GM21390 (cell line): ENCODE results near the gene CCR3.
A peak's percentile ranks its signal among the peaks of the same experiment; 100 is the strongest.

ENCODE experiments used
- ATAC-seq: cut with Tn5 transposase; IDR thresholded peaks from one replicate; pipeline ENCODE4 v1.9.1; 2021; ENCODE audit not compliant: unreplicated experiment

CCR3 gene

GRCh38 chr3:46293991-46294833 is 52.0 kb downstream of the CCR3 start:
- no peak for ATAC-seq

GRCh38 chr3:46296826-46297225 is 54.6 kb downstream of the CCR3 start:
- no peak for ATAC-seq

- ATAC-seq, result no peak
Observed at GRCh38 chr3:46297658-46298423, 55.6 kb downstream of the CCR3 start.

- peak; percentile 63 for ATAC-seq
Observed at GRCh38 chr3:46298871-46299607, 56.8 kb downstream of the CCR3 start.

- ATAC-seq, result peak; percentile 30
Observed at GRCh38 chr3:46299608-46300460, 57.6 kb downstream of the CCR3 start.

- no peak for ATAC-seq
Observed at GRCh38 chr3:46300461-46300789, 58.2 kb downstream of the CCR3 start.

GRCh38 chr3:46301122-46301835 is 59.0 kb downstream of the CCR3 start:
- no peak for ATAC-seq

GRCh38 chr3:46303240-46303639 is 61.0 kb downstream of the CCR3 start:
- no peak for ATAC-seq

- ATAC-seq, result no peak
Observed at GRCh38 chr3:46304739-46305138, 62.5 kb downstream of the CCR3 start.

- ATAC-seq, result no peak
Observed at GRCh38 chr3:46312991-46313390, 70.7 kb downstream of the CCR3 start.

GRCh38 chr3:46314517-46314916 is 72.3 kb downstream of the CCR3 start:
- ATAC-seq, result no peak

- no peak for ATAC-seq
Observed at GRCh38 chr3:46316206-46316605, 73.9 kb downstream of the CCR3 start.
